K562 (cell line): Measurements from ENCODE around the gene SAMD8. TPM values are rescaled to one million over a fixed set of nuclear protein-coding genes. Genes with fewer than 3 reads are reported as not detected.

Experiments
- ATAC-seq: fragments of 200-7000 bp; cut with Tn5 transposase; 3 replicates; pipeline ENCODE4 v1.9.1; 2020; ENCODE audit warnings: moderate library complexity
- BruUV-seq: library from RNA; stranded (reverse); fragments of 400-500 nt; replicated peaks from 2 replicates; lab custom pipeline; 2021; lab: Mats Ljungman, UMichigan
- CTCF ChIA-PET: fragments of 300-600 bp; formaldehyde crosslinking; extraction: SDS; loops from one replicate; lab custom pipeline; 2021; ENCODE audit warnings: low intra/inter-chr PET ratio; lab: Yijun Ruan, JAX
- POLR2A ChIA-PET: fragments of 300-600, 350-650 bp; sonication (Branson Sonifier 250); formaldehyde crosslinking; extraction: SDS; loops from one replicate; lab custom pipeline; 2021; ENCODE audit warnings: antibody characterized with exemption, inconsistent platforms; lab: Yijun Ruan, JAX
- DNase-seq, 4 experiments: peaks; one replicate each; pipeline versions ENCODE4 v3.0.0 to v3.0.0-alpha.2; 2011 to 2018; ENCODE audit warnings: low spot score in 3 of 4, mixed read lengths in 3 of 4; ENCODE audit errors: extremely low read depth in 1 of 4
- FAIRE-seq: peaks from 2 replicates; lab custom pipeline; 2011; peaks lifted over from hg19 to GRCh38; lab: Jason Lieb, UNC
- H2AFZ ChIP-seq: 2 replicates; pipeline ENCODE4 v1.6.0; 2011; ENCODE audit warnings: low read depth, low read length, control low read depth, inconsistent platforms
- H3K27ac ChIP-seq: fragments of 200-600 bp; 3 replicates; pipeline ENCODE4 v1.8.0; 2011; ENCODE audit warnings: low read depth, mild to moderate bottlenecking, control low read depth, inconsistent platforms, low read length, moderate library complexity, mixed read lengths; ENCODE audit errors: extremely low read depth
- H3K27me3 ChIP-seq, 2 experiments: fragments of 300-600 bp in 1 of 2; 2 replicates in 1 of 2; 3 replicates in 1 of 2; pipeline versions ENCODE4 v1.6.0 to v1.8.0; 2011; ENCODE audit warnings: inconsistent platforms in 2 of 2, low read length in 2 of 2, mild to moderate bottlenecking in 1 of 2, mixed read lengths in 1 of 2, moderate library complexity in 1 of 2; ENCODE audit not compliant: control insufficient read depth in 2 of 2, insufficient read depth in 2 of 2
- H3K36me3 ChIP-seq: fragments of 300-600 bp; 3 replicates; pipeline ENCODE4 v1.8.0; 2011; ENCODE audit warnings: mild to moderate bottlenecking, low read length, inconsistent platforms; ENCODE audit not compliant: control insufficient read depth, insufficient read depth
- H3K4me1 ChIP-seq, 2 experiments: fragments of 200-600 bp in 1 of 2; replicated peaks in 1 of 2; 2 replicates in 1 of 2; 3 replicates in 1 of 2; pipeline versions ENCODE4 v1.5.1 to v1.8.0; 2011; ENCODE audit warnings: inconsistent platforms in 2 of 2, low read length in 2 of 2, mild to moderate bottlenecking in 1 of 2, mixed read lengths in 1 of 2, moderate library complexity in 1 of 2; ENCODE audit not compliant: control insufficient read depth in 2 of 2, insufficient read depth in 2 of 2
- H3K4me2 ChIP-seq: 2 replicates; pipeline ENCODE4 v1.6.1; 2011; ENCODE audit warnings: low read length, control low read depth, inconsistent platforms, mixed read lengths; ENCODE audit not compliant: insufficient read depth
- H3K4me3 ChIP-seq: fragments of 200-600 bp; sonication (generic), shearing (Covaris generic); 2 replicates; pipeline ENCODE4 v1.5.1; 2016; ENCODE audit warnings: control low read depth, inconsistent platforms
- H3K79me2 ChIP-seq: fragments of 200-600 bp; 3 replicates; pipeline ENCODE4 v1.8.0; 2011; ENCODE audit warnings: low read length, inconsistent platforms; ENCODE audit not compliant: control insufficient read depth, insufficient read depth
- H3K9ac ChIP-seq, 2 experiments: 2 replicates each; pipeline versions ENCODE4 v1.6.0 to v1.6.1; 2011; ENCODE audit warnings: low read depth in 2 of 2, low read length in 2 of 2, control low read depth in 1 of 2, inconsistent platforms in 1 of 2, mild to moderate bottlenecking in 1 of 2, mixed read lengths in 1 of 2; ENCODE audit not compliant: insufficient read depth in 1 of 2
- H3K9me1 ChIP-seq: one replicate; pipeline ENCODE4 v1.6.0; 2011; ENCODE audit warnings: inconsistent platforms, mild to moderate bottlenecking, low read length, moderate library complexity; ENCODE audit not compliant: control insufficient read depth, insufficient read depth
- H3K9me3 ChIP-seq: replicated peaks from 2 replicates; pipeline ENCODE4 v1.5.1; 2011; ENCODE audit warnings: low read depth, low read length, inconsistent platforms; ENCODE audit not compliant: control insufficient read depth, insufficient read depth
- H4K20me1 ChIP-seq: replicated peaks from 2 replicates; pipeline ENCODE4 v1.6.1; 2011; ENCODE audit warnings: low read length, inconsistent platforms, mixed read lengths; ENCODE audit not compliant: control insufficient read depth, insufficient read depth
- ATF2 ChIP-seq: sonication (generic); formaldehyde crosslinking; IDR thresholded peaks from 2 replicates; pipeline ENCODE4 v1.8.1; 2022; ENCODE audit warnings: missing genetic modification reagents
- ATF3 ChIP-seq, 2 experiments: fragments of 450-650 bp in 1 of 2; sonication (generic) in 1 of 2; formaldehyde crosslinking in 1 of 2; IDR thresholded peaks in 1 of 2; conservative IDR thresholded peaks in 1 of 2; 2 replicates each; pipeline versions ENCODE4 v1.6.1 to v1.8.1; 2016 to 2023; ENCODE audit warnings: mild to moderate bottlenecking in 2 of 2, moderate library complexity in 2 of 2, inconsistent platforms in 1 of 2, missing genetic modification reagents in 1 of 2
- E2F6 ChIP-seq, 2 experiments: IDR thresholded peaks; 2 replicates each; pipeline ENCODE4 v1.6.1; 2011; ENCODE audit warnings: borderline replicate concordance in 1 of 2, control low read depth in 1 of 2, low read depth in 1 of 2, low read length in 1 of 2, mild to moderate bottlenecking in 1 of 2, mixed read lengths in 1 of 2, moderate library complexity in 1 of 2; ENCODE audit not compliant: insufficient read depth in 1 of 2, insufficient read length in 1 of 2, poor library complexity in 1 of 2, severe bottlenecking in 1 of 2; ENCODE audit errors: extremely low read depth in 1 of 2
- EGR1 ChIP-seq: fragments of 450-650 bp; conservative IDR thresholded peaks from 2 replicates; pipeline ENCODE4 v1.6.1; 2017; ENCODE audit warnings: mild to moderate bottlenecking
- FOXA1 ChIP-seq: fragments of 450-650 bp; IDR thresholded peaks from 2 replicates; pipeline ENCODE4 v1.6.1; 2016; ENCODE audit warnings: mild to moderate bottlenecking, borderline replicate concordance
- MAX ChIP-seq: sonication (generic); formaldehyde crosslinking; IDR thresholded peaks from 2 replicates; pipeline ENCODE4 v1.9.0; 2022; ENCODE audit warnings: mild to moderate bottlenecking, missing genetic modification reagents
- MLLT1 ChIP-seq, 2 experiments: fragments of 450-650 bp; IDR thresholded peaks; 2 replicates each; pipeline ENCODE4 v1.6.1; 2016
- NR2C2 ChIP-seq, 2 experiments: fragments of 200-800 bp in 1 of 2; sonication (Bioruptor generic) in 1 of 2; sonication (generic) in 1 of 2; formaldehyde crosslinking in 1 of 2; IDR thresholded peaks; 2 replicates each; pipeline versions ENCODE4 v1.6.1 to v1.8.0; 2016 to 2022; ENCODE audit warnings: mild to moderate bottlenecking in 1 of 2, missing compliant biosample characterization in 1 of 2, missing genetic modification characterization in 1 of 2, missing genetic modification reagents in 1 of 2
- NRF1 ChIP-seq, 2 experiments: fragments of 450-650 bp; IDR thresholded peaks in 1 of 2; conservative IDR thresholded peaks in 1 of 2; 2 replicates each; pipeline ENCODE4 v1.6.1; 2014; ENCODE audit warnings: mild to moderate bottlenecking in 2 of 2
- SMARCC2 ChIP-seq: fragments of 450-650 bp; IDR thresholded peaks from 2 replicates; pipeline ENCODE4 v1.6.1; 2017; ENCODE audit warnings: antibody characterized with exemption, moderate library complexity, mild to moderate bottlenecking, low read depth
- ZBTB33 ChIP-seq: sonication (generic); formaldehyde crosslinking; IDR thresholded peaks from 2 replicates; pipeline ENCODE4 v1.8.1; 2023; ENCODE audit warnings: mild to moderate bottlenecking, missing genetic modification reagents
- WGBS: fragments of 100-300 bp; shearing (Covaris generic); methylation state at CpG from one replicate; pipeline ENCODE4 v1.1.6; 2016; ENCODE audit warnings: low coverage, mixed read lengths; ENCODE audit not compliant: insufficient coverage; ENCODE audit errors: missing lambda C conversion rate; 5-methylcytosine and 5-hydroxymethylcytosine counted together
- in situ Hi-C: fragments of 300-500 bp; cut with MboI; formaldehyde crosslinking; loops from 4 replicates; pipeline ENCODE4 v1.15.0; 2018; ENCODE audit warnings: inconsistent platforms, mixed read lengths
- intact Hi-C: fragments of 100-400 bp; cut with micrococcal nuclease; formaldehyde crosslinking; loops from 2 replicates; pipeline ENCODE4 v1.14.2; 2022
- polyA plus RNA-seq, 8 experiments: library from polyadenylated mRNA; depleted of rRNA in 4 of 8; stranded (reverse) in 5 of 8; unstranded in 3 of 8; fragments of >200 nt; fragmentation: Nextera tagmentation in 2 of 8; fragmentation: Illumina TruSeq in 1 of 8; extraction: Ambion mirVana in 2 of 8; extraction: Trizol in 1 of 8; gene quantifications; 2 replicates each; pipeline versions ENCODE4 v1.2.1 to v1.2.3, GENCODE V29; 2011 to 2014; ENCODE audit warnings: inconsistent platforms in 1 of 8, missing spikeins in 1 of 8
- total RNA-seq, 7 experiments: library from RNA; depleted of rRNA in 6 of 7; stranded (reverse); fragments of >200 nt in 6 of 7; fragmentation: Illumina TruSeq in 2 of 7; extraction: Trizol in 2 of 7; gene quantifications; 2 replicates each; pipeline versions ENCODE4 v1.2.1 to v1.2.3, GENCODE V29; 2011 to 2021; ENCODE audit warnings: low replicate concordance in 1 of 7

Gene SAMD8
- total and polyA plus RNA-seq, 9 of the 15 experiments (the other 6 are each of a cell fraction or from before 2014, with no cell fraction given): 2.7 to 16.1 (median 6.2) TPM

GRCh38 chr10:75084834-75085384 lies 26.5 kb upstream of the SAMD8 start:
- peak overlapping the region in 1 of 2 experiments; percentile 68; a peak in 2 of 4 replicates for H3K9ac ChIP-seq
- FAIRE-seq (no peak), DNase-seq (peak in 3 of 4 experiments; percentile 38 to 46 (median 45)), ATAC-seq (peak; percentile 52)
- H3K4me3 ChIP-seq: no peak overlapping the region
- H3K27me3 ChIP-seq: no peaks in the 10 kb centered on the region; a peak in 1 of 5 replicates
- H3K4me2 ChIP-seq: peak overlapping the region; percentile 14; the same call in 1 of the 2 replicates
- POLR2A ChIA-PET: interaction anchor here (0.7 to 1.2 kb wide), 2 partner anchors 13 to 24 kb away, joined by 3 to 7 read pairs; a partner anchor contains a TSS
- H3K27ac ChIP-seq: no peak overlapping the region
- BruUV-seq: no TSS peak
- in situ Hi-C loops (loop anchor here (10.0 kb wide), 1 partner anchor 1240 kb away; no protein-coding TSS in a partner anchor), intact Hi-C loops (no loop called here)
- no peaks in the 10 kb centered on the region for H3K9me3 ChIP-seq
- H2AFZ ChIP-seq: peak overlapping the region; percentile 63
- H3K36me3 ChIP-seq: no peaks in the 10 kb centered on the region
- H3K9me1 ChIP-seq: no peaks in the 10 kb centered on the region
- CTCF ChIA-PET: no interaction called here
- no peaks in the 10 kb centered on the region for H3K79me2 ChIP-seq
- peaks cover 13 to 14% of the 10 kb centered on the region in 2 experiments; a peak in 4 of 5 replicates for H3K4me1 ChIP-seq
- 34% methylated on average over 18 of the region's 19 CpGs for WGBS
- no peaks in the 10 kb centered on the region for H4K20me1 ChIP-seq
- TF ChIP-seq MAX (0 out of 2 replicates have a peak, but pooled peaks have one; percentile 13), MLLT1 (IDR thresholded peaks at IDR 0.05) (no peak), E2F6 (IDR thresholded peaks at IDR 0.05; ENCODE audit: borderline replicate concordance in 1 of 2, extremely low read depth in 1 of 2, insufficient read depth in 1 of 2, insufficient read length in 1 of 2, low read depth in 1 of 2, low read length in 1 of 2, poor library complexity in 1 of 2, severe bottlenecking in 1 of 2) (peak in 1 of 2 experiments; percentile 10), FOXA1 (no peak), NRF1 (conservative IDR thresholded peaks at IDR 0.05 in 1 of 2, IDR thresholded peaks at IDR 0.05 in 1 of 2) (peak in 1 of 2 experiments; percentile 35; a peak in 2 of 4 replicates), ZBTB33 (CRISPR knock-in tag) (peak; percentile 99), SMARCC2 (no peak), EGR1 (peak; percentile 88), NR2C2 (CRISPR knock-in tag; IDR thresholded peaks at IDR 0.05) (no peak), NR2C2 (tag; IDR thresholded peaks at IDR 0.05) (no peak), ATF3 (IDR thresholded peaks at IDR 0.05) (peak; percentile 35; the same call in 1 of the 2 replicates), ATF3 (CRISPR knock-in tag; conservative IDR thresholded peaks at IDR 0.05) (no peak), ATF2 (CRISPR knock-in tag) (no peak)
